Measurements from ENCODE around the gene C17orf114.

C17orf114 gene

GRCh38 chr17:4846635-4847390 lies 44.7 kb upstream of the C17orf114 start (continued):
- TF ChIP-seq, protein P1, sequence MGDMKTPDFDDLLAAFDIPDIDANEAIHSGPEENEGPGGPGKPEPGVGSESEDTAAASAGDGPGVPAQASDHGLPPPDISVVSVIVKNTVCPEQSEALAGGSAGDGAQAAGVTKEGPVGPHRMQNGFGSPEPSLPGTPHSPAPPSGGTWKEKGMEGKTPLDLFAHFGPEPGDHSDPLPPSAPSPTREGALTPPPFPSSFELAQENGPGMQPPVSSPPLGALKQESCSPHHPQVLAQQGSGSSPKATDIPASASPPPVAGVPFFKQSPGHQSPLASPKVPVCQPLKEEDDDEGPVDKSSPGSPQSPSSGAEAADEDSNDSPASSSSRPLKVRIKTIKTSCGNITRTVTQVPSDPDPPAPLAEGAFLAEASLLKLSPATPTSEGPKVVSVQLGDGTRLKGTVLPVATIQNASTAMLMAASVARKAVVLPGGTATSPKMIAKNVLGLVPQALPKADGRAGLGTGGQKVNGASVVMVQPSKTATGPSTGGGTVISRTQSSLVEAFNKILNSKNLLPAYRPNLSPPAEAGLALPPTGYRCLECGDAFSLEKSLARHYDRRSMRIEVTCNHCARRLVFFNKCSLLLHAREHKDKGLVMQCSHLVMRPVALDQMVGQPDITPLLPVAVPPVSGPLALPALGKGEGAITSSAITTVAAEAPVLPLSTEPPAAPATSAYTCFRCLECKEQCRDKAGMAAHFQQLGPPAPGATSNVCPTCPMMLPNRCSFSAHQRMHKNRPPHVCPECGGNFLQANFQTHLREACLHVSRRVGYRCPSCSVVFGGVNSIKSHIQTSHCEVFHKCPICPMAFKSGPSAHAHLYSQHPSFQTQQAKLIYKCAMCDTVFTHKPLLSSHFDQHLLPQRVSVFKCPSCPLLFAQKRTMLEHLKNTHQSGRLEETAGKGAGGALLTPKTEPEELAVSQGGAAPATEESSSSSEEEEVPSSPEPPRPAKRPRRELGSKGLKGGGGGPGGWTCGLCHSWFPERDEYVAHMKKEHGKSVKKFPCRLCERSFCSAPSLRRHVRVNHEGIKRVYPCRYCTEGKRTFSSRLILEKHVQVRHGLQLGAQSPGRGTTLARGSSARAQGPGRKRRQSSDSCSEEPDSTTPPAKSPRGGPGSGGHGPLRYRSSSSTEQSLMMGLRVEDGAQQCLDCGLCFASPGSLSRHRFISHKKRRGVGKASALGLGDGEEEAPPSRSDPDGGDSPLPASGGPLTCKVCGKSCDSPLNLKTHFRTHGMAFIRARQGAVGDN (CRISPR knock-in tag; IDR thresholded peaks at IDR 0.05): peak; percentile 50
- TF ChIP-seq ZNF451 (CRISPR knock-in tag; IDR thresholded peaks at IDR 0.05): no peak
- peak; percentile 67 for TF ChIP-seq RARA (CRISPR knock-in tag; IDR thresholded peaks at IDR 0.05)
- no peak for TF ChIP-seq ZKSCAN8 (CRISPR knock-in tag; IDR thresholded peaks at IDR 0.05; ENCODE audit: borderline replicate concordance)
- no peak for TF ChIP-seq CREB1 (IDR thresholded peaks at IDR 0.05)
- TF ChIP-seq CREB1 (CRISPR knock-in tag; IDR thresholded peaks at IDR 0.05): no peak
- no peak for TF ChIP-seq ZNF496 (CRISPR knock-in tag; IDR thresholded peaks at IDR 0.05; ENCODE audit: insufficient replicate concordance)
- TF ChIP-seq ZNF282 (IDR thresholded peaks at IDR 0.05; ENCODE audit: partially characterized antibody): no peak
- TF ChIP-seq, protein P2, sequence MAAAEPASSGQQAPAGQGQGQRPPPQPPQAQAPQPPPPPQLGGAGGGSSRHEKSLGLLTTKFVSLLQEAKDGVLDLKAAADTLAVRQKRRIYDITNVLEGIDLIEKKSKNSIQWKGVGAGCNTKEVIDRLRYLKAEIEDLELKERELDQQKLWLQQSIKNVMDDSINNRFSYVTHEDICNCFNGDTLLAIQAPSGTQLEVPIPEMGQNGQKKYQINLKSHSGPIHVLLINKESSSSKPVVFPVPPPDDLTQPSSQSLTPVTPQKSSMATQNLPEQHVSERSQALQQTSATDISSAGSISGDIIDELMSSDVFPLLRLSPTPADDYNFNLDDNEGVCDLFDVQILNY (CRISPR knock-in tag; conservative IDR thresholded peaks at IDR 0.05): no peak
- TF ChIP-seq ETV6 (CRISPR knock-in tag; conservative IDR thresholded peaks at IDR 0.05): no peak
- no peak for TF ChIP-seq HDAC1 (CRISPR knock-in tag; IDR thresholded peaks at IDR 0.05)
- no peak for TF ChIP-seq KAT8 (CRISPR knock-in tag; IDR thresholded peaks at IDR 0.05)
- no peak for TF ChIP-seq ZNF354B (CRISPR knock-in tag; IDR thresholded peaks at IDR 0.05)
- no peak for TF ChIP-seq FOXA3 (CRISPR knock-in tag; IDR thresholded peaks at IDR 0.05)
- no peak for TF ChIP-seq ZMAT3 (CRISPR knock-in tag; conservative IDR thresholded peaks at IDR 0.05)
- TF ChIP-seq ZNF800 (CRISPR knock-in tag; IDR thresholded peaks at IDR 0.05): no peak
- no peak for TF ChIP-seq FOXK1 (CRISPR knock-in tag; IDR thresholded peaks at IDR 0.05; ENCODE audit: borderline replicate concordance, low read depth)
- TF ChIP-seq MTERF4 (CRISPR knock-in tag; IDR thresholded peaks at IDR 0.05): 0 out of 2 replicates have a peak, but pooled peaks have one; percentile 13
- no peak for TF ChIP-seq FLYWCH1 (CRISPR knock-in tag; IDR thresholded peaks at IDR 0.05)
- no peak for TF ChIP-seq ZNF75D (CRISPR knock-in tag; IDR thresholded peaks at IDR 0.05; ENCODE audit: borderline replicate concordance)
- no peak for TF ChIP-seq BCL6 (CRISPR knock-in tag; IDR thresholded peaks at IDR 0.05)
- no peak for TF ChIP-seq MBD4 (IDR thresholded peaks at IDR 0.05; ENCODE audit: borderline replicate concordance, low read length)
- TF ChIP-seq ZNF337 (CRISPR knock-in tag; IDR thresholded peaks at IDR 0.05; ENCODE audit: borderline replicate concordance, low read depth): no peak
- no peak for TF ChIP-seq YEATS4 (CRISPR knock-in tag; IDR thresholded peaks at IDR 0.05; ENCODE audit: borderline replicate concordance)
